ENCODE results near the gene KIF21B. TPM values are rescaled to one million over a fixed set of nuclear protein-coding genes. Genes with fewer than 3 reads are reported as not detected.

Gene KIF21B, protein sequence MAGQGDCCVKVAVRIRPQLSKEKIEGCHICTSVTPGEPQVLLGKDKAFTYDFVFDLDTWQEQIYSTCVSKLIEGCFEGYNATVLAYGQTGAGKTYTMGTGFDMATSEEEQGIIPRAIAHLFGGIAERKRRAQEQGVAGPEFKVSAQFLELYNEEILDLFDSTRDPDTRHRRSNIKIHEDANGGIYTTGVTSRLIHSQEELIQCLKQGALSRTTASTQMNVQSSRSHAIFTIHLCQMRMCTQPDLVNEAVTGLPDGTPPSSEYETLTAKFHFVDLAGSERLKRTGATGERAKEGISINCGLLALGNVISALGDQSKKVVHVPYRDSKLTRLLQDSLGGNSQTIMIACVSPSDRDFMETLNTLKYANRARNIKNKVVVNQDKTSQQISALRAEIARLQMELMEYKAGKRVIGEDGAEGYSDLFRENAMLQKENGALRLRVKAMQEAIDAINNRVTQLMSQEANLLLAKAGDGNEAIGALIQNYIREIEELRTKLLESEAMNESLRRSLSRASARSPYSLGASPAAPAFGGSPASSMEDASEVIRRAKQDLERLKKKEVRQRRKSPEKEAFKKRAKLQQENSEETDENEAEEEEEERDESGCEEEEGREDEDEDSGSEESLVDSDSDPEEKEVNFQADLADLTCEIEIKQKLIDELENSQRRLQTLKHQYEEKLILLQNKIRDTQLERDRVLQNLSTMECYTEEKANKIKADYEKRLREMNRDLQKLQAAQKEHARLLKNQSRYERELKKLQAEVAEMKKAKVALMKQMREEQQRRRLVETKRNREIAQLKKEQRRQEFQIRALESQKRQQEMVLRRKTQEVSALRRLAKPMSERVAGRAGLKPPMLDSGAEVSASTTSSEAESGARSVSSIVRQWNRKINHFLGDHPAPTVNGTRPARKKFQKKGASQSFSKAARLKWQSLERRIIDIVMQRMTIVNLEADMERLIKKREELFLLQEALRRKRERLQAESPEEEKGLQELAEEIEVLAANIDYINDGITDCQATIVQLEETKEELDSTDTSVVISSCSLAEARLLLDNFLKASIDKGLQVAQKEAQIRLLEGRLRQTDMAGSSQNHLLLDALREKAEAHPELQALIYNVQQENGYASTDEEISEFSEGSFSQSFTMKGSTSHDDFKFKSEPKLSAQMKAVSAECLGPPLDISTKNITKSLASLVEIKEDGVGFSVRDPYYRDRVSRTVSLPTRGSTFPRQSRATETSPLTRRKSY (N-terminal part only)
- 1 to 10 TPM; 2.0 to 7.9 TPM for total RNA-seq
- 10 to 100 TPM in 3 of 6 donors, 1 to 10 TPM in 3; 5.9 to 15.1 (median 10.5) TPM for polyA plus RNA-seq (ENCODE audit: insufficient read length in 6 of 6)
- long read RNA-seq, donor 1, result 0 reads
- long read RNA-seq, donor 2, result 0 reads
- long read RNA-seq, donor 3, result 0 reads
- long read RNA-seq, donor 4, result 0 reads
- long read RNA-seq, donor 5, result 0 reads
- long read RNA-seq, donor 6, result 0 reads
- long read RNA-seq, donor 7, result 0 reads
- long read RNA-seq, donor 8, result 0 reads
- long read RNA-seq, donor 9, result 0 reads
- long read RNA-seq, donor 10, partial matches to known transcripts, result 2 of 3 reads
- long read RNA-seq, donor 10, other reads (novel, unspliced or antisense), result 1 of 3 reads
- long read RNA-seq, donor 11, partial matches to known transcripts, result 29 of 29 reads
- long read RNA-seq, donor 11, other reads (novel, unspliced or antisense), result 0 of 29 reads
- long read RNA-seq, donor 12, result 0 reads

DNA sequence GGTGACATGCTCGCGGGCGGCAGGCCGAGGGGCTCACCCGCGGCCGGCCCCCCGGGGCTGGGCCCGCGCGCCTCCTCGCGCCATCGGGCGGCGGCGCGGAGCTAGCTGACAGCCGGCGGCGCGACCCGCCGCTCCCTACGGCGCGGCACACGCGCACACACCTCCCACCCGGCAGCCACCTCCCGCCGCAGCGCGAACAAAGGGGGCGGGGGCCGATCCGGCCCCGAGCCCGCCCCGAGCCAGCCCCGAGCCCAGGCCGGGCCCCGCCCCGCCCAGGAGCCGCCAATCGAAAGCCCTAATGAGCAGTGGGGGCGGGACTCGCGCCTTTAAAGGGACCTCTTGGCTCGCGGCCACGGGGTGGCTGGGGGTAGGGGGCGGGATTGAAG lies at the start of gene KIF21B:
KIF21B (minus strand) TSS at position 198 of the 386 bp plus-strand sequence. CDS start 331 bp downstream, outside the sequence.
- Histone ChIP-seq H3K9me3 (no peaks in the 10 kb centered on the region), H3K27me3 (peaks cover 0 to 21% of the 10 kb centered on the region in 2 donors), H3K36me3 (no peaks in the 10 kb centered on the region), H3K27ac (peak within 1 kb of the TSS in 1 of 2 donors; percentile 88), H3K4me3 (peak within 1 kb of the TSS; percentile 27 to 58), H3K4me1 (peaks cover 15 to 93% of the 10 kb centered on the region in 2 donors)
- TF ChIP-seq CTCF (IDR thresholded peaks at IDR 0.05), result no peak
- peak; percentile 88 for ATAC-seq
- DNase-seq, result peak; percentile 67 to 97 (median 86)
- intact Hi-C loops (cut with DNase I), result no loop called here

- intact Hi-C loops (cut with DNase I), result no loop called here
- H3K27ac ChIP-seq, result no peak overlapping the region
- DNase-seq (no peak), ATAC-seq (no peak)
- H3K27me3 ChIP-seq, result no peaks in the 10 kb centered on the region
- H3K4me1 ChIP-seq, result no peaks in the 10 kb centered on the region
- H3K4me3 ChIP-seq, result no peak overlapping the region
- no peak for TF ChIP-seq CTCF (IDR thresholded peaks at IDR 0.05)
- H3K36me3 ChIP-seq, result no peaks in the 10 kb centered on the region
- no peaks in the 10 kb centered on the region for H3K9me3 ChIP-seq
Observed at GRCh38 chr1:201072922-201073321, 49.4 kb upstream of the KIF21B start.

GRCh38 chr1:201072149-201072548 lies 48.6 kb upstream of the KIF21B start:
- DNase-seq, result no peak
- no peaks in the 10 kb centered on the region for H3K27me3 ChIP-seq
- no peaks in the 10 kb centered on the region for H3K9me3 ChIP-seq
- no peak for ATAC-seq
- H3K4me3 ChIP-seq, result no peak overlapping the region
- intact Hi-C loops (cut with DNase I), result no loop called here
- no peak for TF ChIP-seq CTCF (IDR thresholded peaks at IDR 0.05)
- H3K36me3 ChIP-seq, result no peaks in the 10 kb centered on the region
- H3K4me1 ChIP-seq, result no peaks in the 10 kb centered on the region
- H3K27ac ChIP-seq, result no peak overlapping the region

DNA sequence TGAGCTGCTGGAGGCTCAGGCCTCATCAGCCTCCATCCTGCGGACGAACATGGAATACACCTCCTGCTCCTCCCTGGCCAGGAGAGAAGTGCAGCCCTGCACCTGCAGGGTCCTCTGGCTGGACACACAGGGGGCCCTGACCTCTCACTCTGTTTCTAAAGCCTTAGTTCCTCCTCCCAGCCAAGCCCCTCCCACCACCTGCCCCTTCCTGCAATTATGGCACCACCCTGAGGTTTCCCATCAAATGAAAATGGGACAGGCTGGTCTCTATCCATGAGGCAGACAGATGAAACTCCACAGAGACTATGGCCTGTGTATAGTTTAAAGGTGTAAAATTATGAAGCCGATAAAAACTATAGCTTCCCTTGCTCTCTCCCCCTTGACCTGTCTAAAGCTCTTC lies 46.1 kb upstream of the KIF21B start:
- no peak for TF ChIP-seq CTCF (IDR thresholded peaks at IDR 0.05)
- Histone ChIP-seq H3K36me3 (no peaks in the 10 kb centered on the region), H3K27me3 (peaks cover 0 to 9% of the 10 kb centered on the region in 2 donors), H3K27ac (no peak overlapping the region), H3K4me3 (no peak overlapping the region), H3K9me3 (no peaks in the 10 kb centered on the region), H3K4me1 (no peaks in the 10 kb centered on the region)
- DNase-seq, result no peak
- no peak for ATAC-seq
- intact Hi-C loops (cut with DNase I), result no loop called here

Data from left lung (tissue), 14 donors.